IMR-90 (cell line): Measurements from ENCODE around the gene ACOD1. TPM values are rescaled to one million over a fixed set of nuclear protein-coding genes. Genes with fewer than 3 reads are reported as not detected.

ENCODE experiments used
- ATAC-seq: fragments of 200-7000 bp; cut with Tn5 transposase; 2 replicates; pipeline ENCODE4 v1.9.1; 2020; ENCODE audit warnings: low read depth, mild to moderate bottlenecking, moderate library complexity
- BruUV-seq: library from RNA; stranded (reverse); fragments of 400-500 nt; replicated peaks from 2 replicates; lab custom pipeline; 2021; lab: Mats Ljungman, UMichigan
- CTCF ChIA-PET: fragments of 300-600 bp; formaldehyde crosslinking; extraction: SDS; loops from one replicate; lab custom pipeline; 2021; ENCODE audit warnings: antibody characterized with exemption; lab: Yijun Ruan, JAX
- POLR2A ChIA-PET: fragments of 300-600 bp; sonication (Branson Sonifier 250); formaldehyde crosslinking; loops from one replicate; lab custom pipeline; 2022; ENCODE audit warnings: antibody characterized with exemption; ENCODE audit not compliant: unreplicated experiment; lab: Charles Lee
- DNase-seq: peaks from one replicate; pipeline ENCODE4 v3.0.0; 2013
- H2AFZ ChIP-seq: replicated peaks from 2 replicates; pipeline ENCODE3; 2013; ENCODE audit warnings: low read length, mild to moderate bottlenecking; ENCODE audit not compliant: poor library complexity
- H2AK5ac ChIP-seq: 2 replicates; pipeline ENCODE4 v1.6.1; 2013; ENCODE audit warnings: low read depth, low read length, inconsistent platforms
- H2AK9ac ChIP-seq: replicated peaks from 2 replicates; pipeline ENCODE3; 2013; ENCODE audit warnings: mild to moderate bottlenecking, low read depth, low read length, moderate library complexity; ENCODE audit not compliant: poor library complexity
- H2BK120ac ChIP-seq: 2 replicates; pipeline ENCODE4 v1.6.1; 2013; ENCODE audit warnings: low read depth, low read length, inconsistent platforms
- H2BK15ac ChIP-seq: 3 replicates; pipeline ENCODE4 v1.6.1; 2013; ENCODE audit warnings: low read depth, low read length, inconsistent platforms
- H2BK20ac ChIP-seq: 2 replicates; pipeline ENCODE4 v1.6.1; 2013; ENCODE audit warnings: low read depth, mild to moderate bottlenecking, inconsistent platforms, low read length, moderate library complexity
- H2BK5ac ChIP-seq: 2 replicates; pipeline ENCODE4 v1.6.1; 2013; ENCODE audit warnings: mild to moderate bottlenecking, low read depth, low read length, inconsistent platforms; ENCODE audit not compliant: poor library complexity, severe bottlenecking
- H3K14ac ChIP-seq: replicated peaks from 2 replicates; pipeline ENCODE4 v1.6.1; 2013; ENCODE audit warnings: low read depth, low read length, inconsistent platforms
- H3K18ac ChIP-seq: 2 replicates; pipeline ENCODE4 v1.6.1; 2013; ENCODE audit warnings: low read depth, low read length, control low read depth
- H3K23ac ChIP-seq: 2 replicates; pipeline ENCODE4 v1.6.1; 2013; ENCODE audit warnings: low read depth, low read length, inconsistent platforms
- H3K27ac ChIP-seq: 2 replicates; pipeline ENCODE4 v1.5.1; 2013; ENCODE audit warnings: mild to moderate bottlenecking, control low read depth, low read length; ENCODE audit not compliant: insufficient read depth
- H3K27me3 ChIP-seq: 2 replicates; pipeline ENCODE4 v1.6.1; 2013; ENCODE audit warnings: low read length; ENCODE audit not compliant: control insufficient read depth, insufficient read depth
- H3K36me3 ChIP-seq: 2 replicates; pipeline ENCODE4 v1.6.1; 2013; ENCODE audit warnings: low read length, mixed read lengths; ENCODE audit not compliant: control insufficient read depth, insufficient read depth
- H3K4ac ChIP-seq: 2 replicates; pipeline ENCODE4 v1.6.1; 2013; ENCODE audit warnings: low read depth, low read length, inconsistent platforms
- H3K4me1 ChIP-seq: 2 replicates; pipeline ENCODE4 v1.6.1; 2013; ENCODE audit warnings: low read length, mixed read lengths; ENCODE audit not compliant: control insufficient read depth, insufficient read depth
- H3K4me2 ChIP-seq: 2 replicates; pipeline ENCODE4 v1.6.1; 2013; ENCODE audit warnings: low read depth, mild to moderate bottlenecking, control low read depth, low read length, moderate library complexity
- H3K4me3 ChIP-seq: 2 replicates; pipeline ENCODE4 v1.5.1; 2013; ENCODE audit warnings: low read depth, mild to moderate bottlenecking, control low read depth, low read length, moderate library complexity; ENCODE audit not compliant: insufficient read depth
- H3K56ac ChIP-seq: 2 replicates; pipeline ENCODE4 v1.6.1; 2013; ENCODE audit warnings: low read length, inconsistent platforms; ENCODE audit not compliant: insufficient read depth; ENCODE audit errors: extremely low read depth
- H3K79me1 ChIP-seq, 2 experiments: 2 replicates each; pipeline ENCODE4 v1.6.1; 2013; ENCODE audit warnings: low read length in 2 of 2, inconsistent platforms in 1 of 2, low read depth in 1 of 2
- H3K9ac ChIP-seq: 2 replicates; pipeline ENCODE4 v1.6.1; 2013; ENCODE audit warnings: low read depth, low read length, control low read depth
- H3K9me1 ChIP-seq: 2 replicates; pipeline ENCODE4 v1.6.1; 2013; ENCODE audit warnings: low read length, inconsistent platforms; ENCODE audit not compliant: insufficient read depth
- H3K9me3 ChIP-seq: 2 replicates; pipeline ENCODE4 v1.6.1; 2013; ENCODE audit warnings: low read length; ENCODE audit not compliant: control insufficient read depth, insufficient read depth
- H4K20me1 ChIP-seq: 2 replicates; pipeline ENCODE4 v1.6.1; 2013; ENCODE audit warnings: low read length, inconsistent platforms; ENCODE audit not compliant: insufficient read depth
- H4K5ac ChIP-seq: 2 replicates; pipeline ENCODE4 v1.6.1; 2013; ENCODE audit warnings: mild to moderate bottlenecking, low read depth, low read length, control low read depth
- H4K8ac ChIP-seq, 2 experiments: 2 replicates each; pipeline ENCODE4 v1.6.1; 2013; ENCODE audit warnings: low read depth in 2 of 2, low read length in 2 of 2, control low read depth in 1 of 2, inconsistent platforms in 1 of 2
- H4K91ac ChIP-seq: 2 replicates; pipeline ENCODE4 v1.6.1; 2013; ENCODE audit warnings: low read depth, low read length, inconsistent platforms; ENCODE audit not compliant: insufficient read depth
- BHLHE40 ChIP-seq: fragments of 150-350 bp; IDR thresholded peaks from 2 replicates; pipeline ENCODE4 v1.6.1; 2016; ENCODE audit warnings: mild to moderate bottlenecking, low read depth, low read length
- CEBPB ChIP-seq: IDR thresholded peaks from 2 replicates; pipeline ENCODE4 v1.6.1; 2012; ENCODE audit warnings: low read depth, low read length, improper control_type of control experiment
- WGBS, 2 experiments: methylation state at CpG; one replicate each; pipeline versions ENCODE4 v1.1.5 to v1.1.7; 2013; ENCODE audit warnings: missing lambda C conversion rate in 2 of 2; ENCODE audit not compliant: insufficient read length in 1 of 2; ENCODE audit errors: extremely low coverage in 2 of 2; 5-methylcytosine and 5-hydroxymethylcytosine counted together
- dilution Hi-C: fragments of 300-500 bp; cut with HindIII; formaldehyde crosslinking; loops from one replicate; pipeline ENCODE4 v1.14.3; 2018; ENCODE audit warnings: low sequenced_read_pairs; ENCODE audit not compliant: unreplicated experiment
- in situ Hi-C: fragments of 300-500 bp; cut with MboI; formaldehyde crosslinking; loops from 3 replicates; pipeline ENCODE4 v1.14.3; 2019; ENCODE audit warnings: low sequenced_read_pairs, inconsistent platforms, mixed read lengths
- intact Hi-C: fragments of 100-400 bp; cut with micrococcal nuclease; formaldehyde crosslinking; loops from 2 replicates; pipeline ENCODE4 v1.10.0; 2022
- polyA plus RNA-seq, 3 experiments: library from polyadenylated mRNA; depleted of rRNA; stranded (reverse); fragments of >200 nt; gene quantifications; 2 replicates each; pipeline ENCODE4 v1.2.3, GENCODE V29; 2012; ENCODE audit warnings: low replicate concordance in 1 of 3
- total RNA-seq: library from RNA; depleted of rRNA; stranded (reverse); fragments of >200 nt; gene quantifications from 2 replicates; pipeline ENCODE4 v1.2.3, GENCODE V29; 2012

ACOD1 gene
- total and polyA plus RNA-seq, 2 of the 4 experiments (the other 2 are of a cell fraction): not detected

GRCh38 chr13:76939215-76939614 is 9.1 kb upstream of the ACOD1 start:
- H2BK20ac ChIP-seq: no peak overlapping the region
- H3K9me3 ChIP-seq: no peaks in the 10 kb centered on the region
- no peak overlapping the region for H3K4ac ChIP-seq
- H4K5ac ChIP-seq: no peak overlapping the region
- WGBS, 2 experiments: no CpG with 5 or more reads among the region's 3 CpGs
- no peak overlapping the region for H2AK9ac ChIP-seq
- dilution Hi-C loops: no loop called here
- H2BK5ac ChIP-seq: peak overlapping the region; percentile 20
- H3K36me3 ChIP-seq: no peaks in the 10 kb centered on the region
- H3K27me3 ChIP-seq: no peaks in the 10 kb centered on the region
- no peak overlapping the region for H4K91ac ChIP-seq
- no peak overlapping the region for H3K9ac ChIP-seq
- H3K79me1 ChIP-seq: no peaks in the 10 kb centered on the region
- DNase-seq: peak; percentile 41
- H3K4me3 ChIP-seq: no peak overlapping the region
- H3K18ac ChIP-seq: no peak overlapping the region
- no peaks in the 10 kb centered on the region for H4K20me1 ChIP-seq
- H3K14ac ChIP-seq: no peak overlapping the region
- intact Hi-C loops: no loop called here
- no peak overlapping the region for H3K27ac ChIP-seq
- 0 out of 2 replicates have a peak, but pooled peaks cover 2% of the 10 kb centered on the region for H3K9me1 ChIP-seq
- ATAC-seq: no peak
- no peak overlapping the region for H2AFZ ChIP-seq
- H3K23ac ChIP-seq: no peak overlapping the region
- POLR2A ChIA-PET: no interaction called here
- no peak overlapping the region for H2BK120ac ChIP-seq
- in situ Hi-C loops: no loop called here
- no peak overlapping the region for H3K4me2 ChIP-seq
- peaks cover 4% of the 10 kb centered on the region for H3K4me1 ChIP-seq
- no peak overlapping the region for H2AK5ac ChIP-seq
- no peak overlapping the region for H4K8ac ChIP-seq
- no peak overlapping the region for H3K56ac ChIP-seq
- H2BK15ac ChIP-seq: no peak overlapping the region
- TF ChIP-seq BHLHE40 (no peak), CEBPB (0 out of 2 replicates have a peak, but pooled peaks have one; percentile 12)
- BruUV-seq: no TSS peak
- CTCF ChIA-PET: interaction anchor here (0.6 to 0.7 kb wide), 2 partner anchors 17 to 539 kb away, joined by 3 to 4 read pairs; no protein-coding TSS in a partner anchor
